Measurements from ENCODE around the gene SMTN. TPM values are rescaled to one million over a fixed set of nuclear protein-coding genes. Genes with fewer than 3 reads are reported as not detected.
"Not testable (repeated sequence)": the region's sequence is repeated elsewhere in the genome, so short reads cannot be mapped to it uniquely, and the experiment has no call there.

Gene SMTN
- total RNA-seq, 2 experiments from 2014 or later: 2.9 TPM

GRCh38 chr22:31056986-31057599 lies 24.0 kb upstream of the SMTN start:
- ChIA-PET POLR2A (no interaction called here), CTCF (no interaction called here)
- no peak overlapping the region for H3K27ac Mint-ChIP-seq
- DNase-seq: no peak
- H3K36me3 Mint-ChIP-seq (ENCODE audit: low read depth): no peaks in the 10 kb centered on the region
- no peaks in the 10 kb centered on the region for H3K4me1 Mint-ChIP-seq (ENCODE audit: low read depth)
- intact Hi-C loops (cut with DNase I, micrococcal nuclease): no loop called here
- Histone ChIP-seq H3K4me3 (ENCODE audit: low read length) (no peak overlapping the region), H3K4me1 (ENCODE audit: insufficient read depth, low read length) (no peaks in the 10 kb centered on the region), H3K9me3 (ENCODE audit: control insufficient read depth in 1 of 2, insufficient read depth in 1 of 2, low read length in 2 of 2) (no peaks in the 10 kb centered on the region), H3K36me3 (ENCODE audit: insufficient read depth, low read length) (no peaks in the 10 kb centered on the region), H3K27me3 (ENCODE audit: control insufficient read depth in 1 of 2, insufficient read depth in 2 of 2, low read length in 2 of 2) (no peaks in the 10 kb centered on the region), H3K27ac (ENCODE audit: low read depth in 1 of 2, low read length in 2 of 2) (no peak overlapping the region)
- no peak overlapping the region for H3K4me3 Mint-ChIP-seq
- no peak for TF ChIP-seq CTCF (IDR thresholded peaks at IDR 0.05)
- no peak for ATAC-seq (ENCODE audit: poor library complexity)
- H3K9me3 Mint-ChIP-seq: no peaks in the 10 kb centered on the region
- H3K27me3 Mint-ChIP-seq: no peaks in the 10 kb centered on the region

- H3K27me3 Mint-ChIP-seq; H3K4me3 ChIP-seq (ENCODE audit: low read length); CTCF ChIA-PET; ATAC-seq (ENCODE audit: poor library complexity); H3K27ac Mint-ChIP-seq; H3K9me3 Mint-ChIP-seq; H3K36me3 Mint-ChIP-seq (ENCODE audit: low read depth); H3K4me1 ChIP-seq (ENCODE audit: insufficient read depth, low read length); H3K4me1 Mint-ChIP-seq (ENCODE audit: low read depth); H3K9me3 ChIP-seq (ENCODE audit: control insufficient read depth in 1 of 2, insufficient read depth in 1 of 2, low read length in 2 of 2); H3K4me3 Mint-ChIP-seq; H3K27ac ChIP-seq (ENCODE audit: low read depth in 1 of 2, low read length in 2 of 2); DNase-seq; H3K27me3 ChIP-seq (ENCODE audit: control insufficient read depth in 1 of 2, insufficient read depth in 2 of 2, low read length in 2 of 2); H3K36me3 ChIP-seq (ENCODE audit: insufficient read depth, low read length); POLR2A ChIA-PET; intact Hi-C loops (cut with DNase I, micrococcal nuclease): not testable (repeated sequence)
These were observed 21.5 kb upstream of the SMTN start for GRCh38 chr22:31059663-31060062.

- H3K36me3 ChIP-seq (ENCODE audit: insufficient read depth, low read length): no peaks in the 10 kb centered on the region
- ATAC-seq (ENCODE audit: poor library complexity) (no peak), DNase-seq (no peak)
- H3K27ac Mint-ChIP-seq: no peak overlapping the region
- no peaks in the 10 kb centered on the region for H3K4me1 ChIP-seq (ENCODE audit: insufficient read depth, low read length)
- no peak overlapping the region for H3K4me3 Mint-ChIP-seq
- no peaks in the 10 kb centered on the region for H3K27me3 ChIP-seq (ENCODE audit: control insufficient read depth in 1 of 2, insufficient read depth in 2 of 2, low read length in 2 of 2)
- no peaks in the 10 kb centered on the region for H3K9me3 ChIP-seq (ENCODE audit: control insufficient read depth in 1 of 2, insufficient read depth in 1 of 2, low read length in 2 of 2)
- no peaks in the 10 kb centered on the region for H3K27me3 Mint-ChIP-seq
- no peaks in the 10 kb centered on the region for H3K36me3 Mint-ChIP-seq (ENCODE audit: low read depth)
- intact Hi-C loops (cut with DNase I, micrococcal nuclease): no loop called here
- TF ChIP-seq CTCF (IDR thresholded peaks at IDR 0.05): no peak
- H3K9me3 Mint-ChIP-seq: no peaks in the 10 kb centered on the region
- ChIA-PET POLR2A (no interaction called here), CTCF (interaction anchor here (1.1 kb wide), 1 partner anchor 23 kb away, joined by 3 read pairs; no protein-coding TSS in a partner anchor)
- no peak overlapping the region for H3K4me3 ChIP-seq (ENCODE audit: low read length)
- no peak overlapping the region for H3K27ac ChIP-seq (ENCODE audit: low read depth in 1 of 2, low read length in 2 of 2)
- no peaks in the 10 kb centered on the region for H3K4me1 Mint-ChIP-seq (ENCODE audit: low read depth)
These were observed 18.4 kb upstream of the SMTN start for GRCh38 chr22:31062566-31063230.

GRCh38 chr22:31064369-31064768 lies 16.7 kb upstream of the SMTN start:
- no peaks in the 10 kb centered on the region for H3K27me3 ChIP-seq (ENCODE audit: control insufficient read depth in 1 of 2, insufficient read depth in 2 of 2, low read length in 2 of 2)
- Mint-ChIP-seq H3K9me3 (no peaks in the 10 kb centered on the region), H3K36me3 (ENCODE audit: low read depth) (no peaks in the 10 kb centered on the region), H3K4me3 (no peak overlapping the region), H3K4me1 (ENCODE audit: low read depth) (no peaks in the 10 kb centered on the region), H3K27ac (no peak overlapping the region), H3K27me3 (no peaks in the 10 kb centered on the region)
- POLR2A ChIA-PET: no interaction called here
- CTCF ChIA-PET: no interaction called here
- no peaks in the 10 kb centered on the region for H3K36me3 ChIP-seq (ENCODE audit: insufficient read depth, low read length)
- intact Hi-C loops (cut with DNase I, micrococcal nuclease): no loop called here
- no peak overlapping the region for H3K4me3 ChIP-seq (ENCODE audit: low read length)
- H3K9me3 ChIP-seq (ENCODE audit: control insufficient read depth in 1 of 2, insufficient read depth in 1 of 2, low read length in 2 of 2): no peaks in the 10 kb centered on the region
- H3K27ac ChIP-seq (ENCODE audit: low read depth in 1 of 2, low read length in 2 of 2): no peak overlapping the region
- no peak for DNase-seq
- H3K4me1 ChIP-seq (ENCODE audit: insufficient read depth, low read length): no peaks in the 10 kb centered on the region
- ATAC-seq (ENCODE audit: poor library complexity): no peak
- no peak for TF ChIP-seq CTCF (IDR thresholded peaks at IDR 0.05)
